ENCODE results near the gene ZDHHC14. TPM values are rescaled to one million over a fixed set of nuclear protein-coding genes. Genes with fewer than 3 reads are reported as not detected.

Gene ZDHHC14
- polyA plus RNA-seq, 3 donors: 19.1 to 24.5 (median 21.2) TPM

GRCh38 chr6:157610451-157610999, 229.5 kb downstream of the ZDHHC14 start:
- no peak for DNase-seq

DNA sequence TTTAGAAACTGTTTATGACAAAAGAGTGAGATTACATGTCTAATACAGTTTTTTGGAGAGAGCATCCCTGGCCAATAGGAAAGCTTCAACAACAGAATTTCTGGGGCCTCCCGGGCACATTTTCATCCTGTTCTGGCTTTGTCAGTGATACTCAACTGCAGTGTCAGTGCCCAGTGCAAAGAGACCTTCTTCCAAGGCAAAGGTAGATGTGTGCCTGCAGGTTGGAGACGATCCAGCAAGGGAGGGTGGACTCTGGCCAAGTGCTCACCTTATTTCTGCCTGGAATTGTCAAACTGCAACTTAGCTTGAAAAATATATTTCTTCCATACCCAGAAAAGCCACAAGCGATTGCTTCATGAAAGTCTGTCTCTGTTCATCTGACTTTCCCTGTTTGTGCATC, 230.4 kb downstream of the ZDHHC14 start:
- DNase-seq: no peak

- DNase-seq: no peak
Observed at GRCh38 chr6:157613011-157613522, 232.1 kb downstream of the ZDHHC14 start.

- no peak for DNase-seq
Observed at GRCh38 chr6:157614026-157614568, 233.1 kb downstream of the ZDHHC14 start.

- DNase-seq: no peak
Observed at GRCh38 chr6:157615420-157615769, 234.4 kb downstream of the ZDHHC14 start.

DNA sequence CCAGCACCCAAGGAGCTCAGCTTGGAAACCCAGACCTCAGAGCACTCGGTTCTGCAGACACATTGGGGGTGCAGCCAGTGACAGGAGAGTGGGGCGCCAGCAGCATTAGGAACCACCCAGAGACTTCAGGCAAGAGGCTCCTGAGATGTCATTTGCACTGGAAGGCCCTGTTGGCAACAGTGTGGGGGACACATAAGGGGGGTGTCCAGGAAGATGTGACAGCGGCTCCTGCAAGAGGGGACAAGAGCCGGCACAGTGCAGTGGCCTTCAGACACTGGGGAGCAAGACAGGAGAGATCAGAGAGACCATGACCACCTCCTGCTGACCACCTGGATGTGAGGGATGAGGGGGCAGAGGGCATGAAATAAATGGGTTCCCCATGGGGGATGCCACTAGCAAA, 235.0 kb downstream of the ZDHHC14 start:
- no peak for DNase-seq

- DNase-seq: no peak
Observed at GRCh38 chr6:157620944-157621343, 240.0 kb downstream of the ZDHHC14 start.

- no peak for DNase-seq
Observed at GRCh38 chr6:157621406-157621805, 240.4 kb downstream of the ZDHHC14 start.

DNA sequence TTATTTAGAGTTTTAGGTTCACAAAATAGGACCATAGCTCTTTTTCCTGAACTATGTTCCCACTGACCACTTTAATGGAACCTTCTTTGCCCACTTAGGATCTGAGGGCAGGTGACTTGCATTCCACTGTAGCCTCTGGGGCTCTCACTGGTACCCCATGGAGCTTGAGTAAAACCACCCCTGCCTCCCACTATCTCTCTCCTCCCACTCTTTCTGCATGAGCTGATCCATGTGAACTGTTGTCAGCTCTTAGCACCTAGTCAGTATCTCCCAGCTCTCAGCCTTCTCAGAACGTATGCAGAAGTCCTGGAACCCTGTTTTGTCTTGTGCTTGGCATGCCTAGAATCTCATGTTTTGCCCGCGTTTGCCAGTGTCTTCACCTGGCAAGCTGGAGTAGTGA, 241.4 kb downstream of the ZDHHC14 start:
- DNase-seq: no peak

DNA sequence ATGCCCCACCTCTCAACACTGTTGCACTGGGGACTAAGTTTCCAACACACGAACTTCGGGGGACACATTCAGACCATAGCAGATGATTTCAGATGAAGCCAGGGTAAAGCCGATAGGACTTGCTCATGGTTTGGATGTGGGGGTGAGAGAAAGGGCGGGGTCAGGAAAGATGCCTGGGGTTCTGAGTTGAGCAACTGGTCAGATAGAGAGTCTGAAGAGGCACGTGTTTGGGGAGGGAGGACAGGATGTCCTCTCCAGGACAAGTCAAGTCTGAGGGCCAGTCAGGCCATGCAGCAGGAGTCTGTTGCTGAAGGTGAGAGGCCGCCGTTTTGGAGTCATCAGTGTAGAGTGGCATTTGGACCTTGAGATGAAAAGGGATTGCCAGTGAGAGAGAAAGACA, 244.1 kb downstream of the ZDHHC14 start:
- DNase-seq: no peak

DNA sequence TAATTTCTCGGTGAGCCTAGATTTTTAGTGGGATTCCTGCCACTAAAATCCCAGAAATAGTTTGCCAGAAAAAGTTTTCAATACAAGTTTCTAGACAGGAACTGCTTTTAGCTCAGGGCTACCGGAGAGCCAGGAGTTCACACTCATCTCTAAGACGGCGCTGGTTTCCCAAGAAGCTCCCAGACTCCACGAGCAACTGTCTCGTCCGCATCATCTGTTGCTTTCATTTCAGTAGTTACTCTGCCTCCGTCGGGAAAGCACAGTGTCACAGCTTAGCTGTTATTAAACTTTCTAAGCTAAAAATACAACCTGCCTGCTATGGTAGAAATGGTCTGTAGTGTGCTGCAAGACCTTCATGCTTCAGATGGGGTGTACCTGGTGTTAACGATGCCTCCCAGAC, 244.8 kb downstream of the ZDHHC14 start:
- no peak for DNase-seq

DNA sequence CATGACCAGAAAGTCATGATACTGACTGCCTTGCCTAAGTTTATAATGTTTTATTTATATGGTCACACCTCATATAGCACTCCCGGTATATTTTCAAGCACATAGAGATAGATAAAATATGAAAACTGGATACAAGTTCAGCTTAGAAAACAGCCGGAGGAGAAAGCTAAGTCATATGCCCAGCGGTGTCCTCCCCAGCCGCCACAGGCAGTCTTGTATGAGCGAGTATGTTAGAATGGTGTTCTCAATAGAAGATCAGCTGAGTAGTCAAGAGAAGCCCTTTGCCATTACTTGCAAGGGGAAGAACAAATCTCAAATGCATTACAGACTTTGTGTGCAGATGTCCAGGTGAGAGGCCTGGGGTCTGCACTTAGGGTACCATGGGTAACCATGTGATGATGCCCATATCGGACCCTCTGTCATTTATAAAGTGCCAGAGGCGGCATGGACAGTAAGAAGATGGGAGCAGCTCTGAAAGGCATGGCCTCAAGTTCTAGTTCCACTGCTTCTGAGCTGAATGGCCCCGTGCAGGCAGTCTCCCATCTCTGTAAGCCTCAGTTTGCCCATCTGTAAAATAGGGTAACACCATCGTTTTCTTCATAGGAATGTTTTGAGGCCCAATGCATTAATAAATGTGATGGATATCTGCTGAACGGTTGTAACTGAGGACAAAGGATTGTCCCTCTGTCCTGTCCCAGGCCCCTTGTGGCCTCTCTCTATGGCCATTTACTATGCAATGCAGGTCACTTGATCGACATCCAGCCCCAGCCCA, 246.4 kb downstream of the ZDHHC14 start:
- DNase-seq: no peak

DNA sequence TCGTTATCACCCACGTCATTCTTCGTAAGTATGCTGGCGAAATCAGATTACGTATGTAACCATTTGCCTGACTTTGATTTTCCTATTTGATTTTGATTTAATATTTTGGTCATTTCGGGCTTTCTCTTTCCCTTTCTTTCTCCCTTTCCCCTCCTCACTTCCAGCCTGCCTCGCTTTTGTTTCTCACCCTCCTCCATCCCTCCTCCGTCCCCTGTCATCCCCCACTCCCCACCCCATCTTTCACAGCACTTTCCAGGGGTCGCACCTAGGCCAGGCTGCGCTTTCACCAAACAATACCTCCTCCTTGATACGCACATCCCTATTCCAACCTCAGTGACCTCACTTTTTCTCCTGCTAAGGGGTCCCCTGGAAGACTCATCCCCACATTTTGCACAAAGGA, 247.5 kb downstream of the ZDHHC14 start:
- no peak for DNase-seq

GRCh38 chr6:157629220-157629619, 248.2 kb downstream of the ZDHHC14 start:
- no peak for DNase-seq

- no peak for DNase-seq
Observed at GRCh38 chr6:157630463-157631080, 249.6 kb downstream of the ZDHHC14 start.

DNA sequence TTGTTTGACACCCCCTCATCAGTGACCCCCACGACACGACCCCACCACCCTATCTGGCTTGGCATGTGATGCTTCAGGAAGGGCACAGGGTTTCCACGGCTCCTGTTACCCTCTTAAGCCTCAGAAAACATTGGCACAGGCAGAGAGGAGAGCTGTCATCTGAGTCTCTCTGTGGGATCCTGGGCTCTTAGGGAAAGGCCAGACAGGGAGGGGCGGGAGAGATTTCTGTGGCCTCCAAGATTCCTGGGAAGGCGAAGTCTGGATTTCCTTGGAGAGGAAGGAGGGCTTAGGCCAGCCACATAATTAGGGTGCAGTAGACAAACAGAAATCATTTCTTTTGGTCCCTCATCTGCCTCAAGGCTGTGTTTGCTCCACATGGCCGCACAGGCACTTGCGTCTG, 250.4 kb downstream of the ZDHHC14 start:
- DNase-seq: no peak

- no peak for DNase-seq
Observed at GRCh38 chr6:157631838-157632614, 251.0 kb downstream of the ZDHHC14 start.

DNA sequence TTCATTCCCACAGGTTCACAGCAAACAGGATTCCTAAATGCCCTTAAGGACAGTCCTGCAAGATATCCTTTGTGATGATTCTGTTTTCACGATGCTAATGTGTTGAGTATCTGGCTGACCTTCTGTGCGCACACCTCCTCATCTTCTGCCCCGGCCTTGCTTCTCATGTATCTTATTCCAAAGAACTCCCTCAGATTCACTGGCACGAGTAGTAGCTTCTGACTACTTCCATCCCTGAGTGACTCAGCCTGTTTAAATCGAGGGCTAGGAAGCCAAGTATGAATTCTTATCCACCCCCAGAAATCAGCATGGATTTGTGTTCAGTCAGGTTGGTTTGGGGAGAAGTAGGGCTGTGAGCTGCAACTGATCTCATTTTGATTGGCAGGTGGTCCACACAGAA, 251.8 kb downstream of the ZDHHC14 start:
- no peak for DNase-seq

GRCh38 chr6:157634546-157634945, 253.6 kb downstream of the ZDHHC14 start:
- no peak for DNase-seq

DNA sequence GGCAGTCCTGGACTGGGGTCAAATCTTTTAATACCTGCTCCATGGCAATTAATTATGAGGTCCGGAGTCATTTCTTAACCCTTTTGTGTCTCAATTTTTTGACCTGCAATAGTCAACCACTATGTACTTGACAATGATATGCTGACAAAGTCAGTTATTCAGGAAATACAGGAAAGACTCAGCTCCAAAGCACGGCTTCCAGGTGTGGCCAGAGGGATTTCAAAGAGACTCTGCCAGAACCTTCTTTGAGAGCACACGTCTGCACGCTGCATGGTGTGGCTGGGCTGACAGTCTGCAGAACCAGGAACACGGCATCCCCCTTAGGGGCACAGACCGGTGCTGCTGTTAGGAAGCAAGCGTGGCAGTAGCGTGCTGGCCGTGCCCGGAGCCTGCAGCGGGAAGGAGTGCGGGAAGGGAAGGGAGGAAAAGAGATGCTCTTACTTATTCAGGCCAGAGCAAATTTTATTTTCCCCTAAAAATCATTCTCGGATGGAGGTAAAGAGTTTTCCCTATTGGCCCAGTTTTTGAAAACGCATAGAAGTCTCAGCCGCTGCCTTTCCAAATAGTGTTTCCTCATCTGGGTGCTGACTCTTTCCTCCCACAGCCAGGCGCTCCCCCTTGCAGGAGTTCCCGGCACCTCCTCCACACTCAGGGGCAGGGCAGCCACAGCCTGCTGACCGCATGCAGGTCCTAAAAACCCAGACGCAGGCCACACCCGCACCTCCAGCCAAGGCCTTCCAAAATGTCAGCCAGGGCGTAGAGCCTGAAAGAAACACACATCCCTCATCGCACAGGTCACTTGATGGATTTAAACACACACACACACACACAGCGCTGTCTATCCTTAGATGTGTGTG, 254.6 kb downstream of the ZDHHC14 start:
- no peak for DNase-seq

- no peak for DNase-seq
Observed at GRCh38 chr6:157637516-157637915, 256.5 kb downstream of the ZDHHC14 start.
